HTR-8/SVneo (cell line): Measurements from ENCODE around the gene CD37.
"Not testable (repeated sequence)": the region's sequence is repeated elsewhere in the genome, so short reads cannot be mapped to it uniquely, and the experiment has no call there.

Experiments used
- DNase-seq: peaks from one replicate; pipeline ENCODE4 v3.0.0; 2011; ENCODE audit warnings: low spot score, mixed read lengths; ENCODE audit not compliant: insufficient read length
- FAIRE-seq: peaks from 2 replicates; lab custom pipeline; 2011; peaks lifted over from hg19 to GRCh38; lab: Jason Lieb, UNC

Gene CD37

GRCh38 chr19:49368711-49369358, 33.6 kb downstream of the CD37 start:
- no peak for DNase-seq
- FAIRE-seq, result no peak

GRCh38 chr19:49371184-49371583, 36.0 kb downstream of the CD37 start:
- no peak for DNase-seq
- FAIRE-seq, result no peak

- not testable (repeated sequence) for DNase-seq, FAIRE-seq
Measured at GRCh38 chr19:49373174-49373573, 38.0 kb downstream of the CD37 start.

GRCh38 chr19:49374665-49375434, 39.6 kb downstream of the CD37 start:
- no peak for DNase-seq
- no peak for FAIRE-seq

GRCh38 chr19:49378512-49378911, 43.3 kb downstream of the CD37 start:
- DNase-seq, result no peak
- no peak for FAIRE-seq

- DNase-seq (no peak), FAIRE-seq (no peak)
Measured at GRCh38 chr19:49380391-49380790, 45.2 kb downstream of the CD37 start.

- no peak for FAIRE-seq
Measured at GRCh38 chr19:49382639-49383038, 47.4 kb downstream of the CD37 start.

GRCh38 chr19:49383599-49383998, 48.4 kb downstream of the CD37 start:
- no peak for DNase-seq
- FAIRE-seq, result no peak

More at GRCh38 chr19:49382639-49383038, 47.4 kb downstream of the CD37 start:
- DNase-seq, result no peak

- FAIRE-seq (no peak), DNase-seq (no peak)
Measured at GRCh38 chr19:49387936-49388372, 52.7 kb downstream of the CD37 start, which contains the start of gene KASH5. Gene KASH5 (plus strand): TSS chr19:49388249. CDS start chr19:49390884, 2,635 bp downstream.

- FAIRE-seq, result no peak
- no peak for DNase-seq
Measured at GRCh38 chr19:49389406-49389805, 54.2 kb downstream of the CD37 start.
